Activated T-cell treated with anti-CD3 and anti-CD28 coated beads, Interleukin-2, amount 50 U/mL, for 72 hours (primary cell): Measurements from ENCODE around the gene GPR143. TPM values are rescaled to one million over a fixed set of nuclear protein-coding genes. Genes with fewer than 3 reads are reported as not detected.
"Not testable (repeated sequence)": the region's sequence is repeated elsewhere in the genome, so short reads cannot be mapped to it uniquely, and the experiment has no call there.

ENCODE experiments used
- ATAC-seq, 2 donors: fragments of 150-1000 bp; cut with Tn5 transposase; replicated peaks in 1 of 2; 2 replicates each; pipeline ENCODE4 v1.10.0; 2021; ENCODE audit warnings: moderate library complexity in 2 of 2, mild to moderate bottlenecking in 1 of 2
- DNase-seq, 2 donors: peaks; one replicate each; pipeline ENCODE4 v3.0.0; 2021 to 2022; ENCODE audit warnings: mixed read lengths in 1 of 2
- H3K27ac Mint-ChIP-seq: one replicate; pipeline ENCODE4 v1.8.0; 2022; ENCODE audit warnings: mild to moderate bottlenecking, moderate library complexity, mixed read lengths
- H3K27me3 Mint-ChIP-seq: one replicate; pipeline ENCODE4 v1.8.0; 2022; ENCODE audit warnings: low read depth, mixed read lengths
- H3K36me3 Mint-ChIP-seq, 2 donors: one replicate each; pipeline ENCODE4 v1.8.0; 2022; ENCODE audit warnings: mixed read lengths in 2 of 2, mild to moderate bottlenecking in 1 of 2; ENCODE audit not compliant: insufficient read depth in 2 of 2
- H3K4me1 Mint-ChIP-seq: one replicate; pipeline ENCODE4 v1.8.0; 2022; ENCODE audit warnings: low read depth, mixed read lengths
- H3K4me3 Mint-ChIP-seq, 2 donors: one replicate each; pipeline ENCODE4 v1.8.0; 2022; ENCODE audit warnings: mild to moderate bottlenecking in 2 of 2, mixed read lengths in 2 of 2, moderate library complexity in 2 of 2
- H3K9me3 Mint-ChIP-seq, 2 donors: one replicate each; pipeline ENCODE4 v1.8.0; 2022; ENCODE audit warnings: mixed read lengths in 2 of 2
- total RNA-seq, 2 donors: library from RNA; stranded (reverse); gene quantifications; one replicate each; pipeline ENCODE4 v1.2.3, GENCODE V29; 2022

GPR143 gene
- not detected for total RNA-seq

DNA sequence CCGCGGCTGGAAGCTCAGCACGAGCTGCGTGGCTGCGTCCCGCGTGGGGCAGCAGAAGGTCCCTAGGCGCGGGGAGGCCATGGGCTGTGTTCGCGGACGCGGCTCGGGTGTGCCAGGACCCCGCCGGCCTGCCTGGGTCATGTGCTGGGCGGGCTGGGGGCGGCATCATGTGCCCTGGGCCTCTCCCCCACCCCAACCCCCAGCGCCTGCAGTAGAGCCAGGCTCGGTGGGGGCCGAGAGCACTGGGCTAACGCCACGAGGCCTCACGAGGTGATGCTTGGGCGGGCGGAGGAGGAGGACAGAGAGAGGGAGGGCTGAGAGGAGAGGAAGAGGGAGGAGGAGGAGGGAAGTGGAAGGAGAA, at the start of gene GPR143:
GPR143 (minus strand) TSS at position 111 of the 361 bp plus-strand sequence; CDS start at position 81, 30 bp downstream.
- DNase-seq (no peak), ATAC-seq (no peak)
- Mint-ChIP-seq H3K27me3 (peaks cover 18% of the 10 kb centered on the region), H3K4me3 (no peak within 1 kb of the TSS), H3K27ac (no peak within 1 kb of the TSS), H3K9me3 (no peaks in the 10 kb centered on the region), H3K4me1 (no peaks in the 10 kb centered on the region), H3K36me3 (no peaks in the 10 kb centered on the region)

DNA sequence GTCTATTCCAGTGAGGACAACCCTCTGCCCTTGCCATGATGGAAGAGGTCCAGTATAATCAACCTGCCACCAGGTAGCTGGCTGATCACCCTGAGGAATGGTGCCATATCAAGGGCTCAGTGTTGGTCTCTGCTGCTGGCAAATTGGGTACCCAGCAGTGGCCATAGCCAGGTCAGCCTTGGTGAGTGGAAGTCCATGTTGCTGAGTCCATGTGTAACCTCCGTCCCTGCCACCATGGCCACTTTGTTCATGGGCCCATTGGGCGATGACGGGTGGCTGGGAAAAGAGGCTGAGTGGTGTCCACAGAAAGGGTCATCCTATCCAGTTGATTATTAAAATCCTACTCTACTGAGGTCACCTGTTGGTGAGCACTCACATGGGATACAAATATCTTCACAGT, 45.4 kb upstream of the GPR143 start:
- H3K27ac Mint-ChIP-seq, ATAC-seq, H3K4me3 Mint-ChIP-seq, H3K27me3 Mint-ChIP-seq, DNase-seq, H3K36me3 Mint-ChIP-seq, H3K4me1 Mint-ChIP-seq, H3K9me3 Mint-ChIP-seq: not testable (repeated sequence)

DNA sequence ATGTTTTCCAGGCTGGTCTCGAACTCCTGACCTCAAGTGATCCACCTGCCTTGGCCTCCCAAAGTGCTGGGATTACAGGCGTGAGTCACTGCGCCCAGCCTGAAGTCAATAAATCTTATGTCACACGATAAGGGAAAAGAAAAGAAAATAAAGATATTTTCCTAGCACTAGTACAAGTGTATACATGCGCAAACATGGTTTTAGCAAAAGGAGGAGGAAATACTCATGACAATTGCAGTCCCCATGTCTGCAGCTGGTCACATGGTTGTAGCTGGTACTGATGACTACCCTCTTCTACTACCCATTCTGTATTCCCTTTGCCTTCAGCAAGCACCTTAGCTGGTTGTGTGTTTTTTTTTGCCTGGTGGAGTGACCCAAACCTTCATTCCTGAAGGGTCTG, 44.2 kb upstream of the GPR143 start:
- H3K27ac Mint-ChIP-seq, DNase-seq, H3K4me3 Mint-ChIP-seq, ATAC-seq, H3K36me3 Mint-ChIP-seq, H3K9me3 Mint-ChIP-seq, H3K4me1 Mint-ChIP-seq, H3K27me3 Mint-ChIP-seq: not testable (repeated sequence)

DNA sequence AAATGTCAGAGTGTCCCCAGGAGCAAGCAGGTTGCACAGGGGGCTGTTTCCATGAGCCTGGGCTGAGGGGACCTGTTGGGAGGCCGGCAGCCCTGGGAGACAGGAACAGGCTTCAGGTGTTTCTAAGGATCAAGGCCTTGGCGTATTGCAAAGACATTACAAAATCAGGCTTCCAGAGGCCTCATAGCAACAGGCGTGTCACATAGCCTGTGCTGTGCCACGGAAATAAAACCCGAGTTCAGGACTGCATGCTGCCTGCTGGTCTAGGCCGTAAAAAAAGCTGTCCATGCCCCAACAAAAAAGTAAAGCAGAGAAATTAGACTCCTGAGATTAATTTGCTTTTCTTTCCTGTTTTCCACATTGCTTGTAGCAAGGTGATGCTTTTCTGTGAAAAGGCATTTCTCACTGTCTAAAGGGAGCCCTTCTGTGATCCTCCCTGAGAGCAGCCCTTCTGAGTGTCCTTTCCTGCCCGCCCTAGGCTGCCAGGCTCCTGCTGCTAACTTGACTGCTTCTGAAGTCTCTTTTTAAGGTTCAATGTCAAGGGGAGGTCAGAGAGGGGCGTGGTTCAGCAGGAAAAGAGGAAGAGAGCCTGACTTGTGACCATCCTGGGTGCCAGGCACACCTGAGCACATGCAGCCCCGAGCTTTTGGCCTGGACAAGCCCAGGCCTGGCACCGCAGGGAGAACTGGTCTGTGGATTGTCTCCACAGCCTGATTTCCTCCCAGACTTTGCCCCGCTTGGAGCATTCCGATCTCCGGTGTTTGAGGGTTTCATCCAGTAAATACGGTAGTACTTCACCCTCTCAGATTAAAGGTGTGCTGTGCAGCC, 41.9 kb upstream of the GPR143 start:
- DNase-seq, result no peak
- Mint-ChIP-seq H3K4me3 (no peak overlapping the region), H3K9me3 (peaks cover 0 to 2% of the 10 kb centered on the region in 2 donors), H3K36me3 (no peaks in the 10 kb centered on the region), H3K4me1 (no peaks in the 10 kb centered on the region), H3K27me3 (no peaks in the 10 kb centered on the region), H3K27ac (no peak overlapping the region)
- no peak for ATAC-seq

DNA sequence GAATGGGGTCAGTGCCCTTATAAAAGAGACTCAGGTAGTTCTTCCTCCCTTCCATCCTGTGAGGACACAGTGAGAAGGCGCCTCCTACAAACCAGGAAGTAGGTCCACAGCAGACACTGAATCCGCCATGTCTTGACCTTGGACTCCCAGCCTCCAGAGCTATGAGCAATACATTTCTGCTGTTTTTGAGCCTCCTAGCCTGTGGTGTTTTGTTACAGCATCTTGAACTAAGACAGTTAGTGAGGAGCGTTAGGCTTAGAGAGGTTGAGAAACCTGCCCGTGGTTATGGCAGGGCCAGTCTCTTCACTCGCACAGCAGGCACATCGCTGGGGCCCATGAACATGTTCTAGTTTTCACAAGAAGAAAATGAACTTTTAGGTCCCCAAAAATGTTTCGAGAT, 40.3 kb upstream of the GPR143 start:
- Mint-ChIP-seq H3K36me3 (peaks cover 0 to under 1% of the 10 kb centered on the region in 2 donors), H3K27ac (no peak overlapping the region), H3K4me3 (no peak overlapping the region), H3K4me1 (no peaks in the 10 kb centered on the region), H3K27me3 (peaks cover 1% of the 10 kb centered on the region), H3K9me3 (peaks cover 0 to 2% of the 10 kb centered on the region in 2 donors)
- no peak for ATAC-seq
- DNase-seq, result no peak

DNA sequence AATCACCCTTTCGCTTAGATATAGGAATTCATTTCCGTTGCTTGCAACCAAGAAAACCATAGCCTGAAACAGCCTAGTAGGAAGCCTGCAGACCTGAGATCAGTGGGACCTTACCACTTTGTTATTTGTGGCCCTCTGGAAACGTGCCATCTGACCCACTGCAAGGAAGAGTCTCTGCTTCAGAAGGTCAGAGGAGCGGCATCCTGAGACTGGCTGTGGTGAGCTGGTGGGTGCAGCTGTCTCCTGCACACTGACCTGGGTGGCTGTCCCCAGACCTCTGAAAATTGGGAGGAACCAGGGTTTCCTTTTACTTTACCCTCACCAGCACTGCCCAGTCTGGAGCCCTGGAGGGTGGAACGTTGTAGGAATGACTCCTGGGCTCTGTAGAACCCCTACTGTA, 38.8 kb upstream of the GPR143 start:
- H3K4me1 Mint-ChIP-seq, result no peaks in the 10 kb centered on the region
- H3K27ac Mint-ChIP-seq, result no peak overlapping the region
- H3K4me3 Mint-ChIP-seq, result no peak overlapping the region
- DNase-seq (no peak), ATAC-seq (no peak)
- H3K36me3 Mint-ChIP-seq, result peaks cover 6 to 8% of the 10 kb centered on the region in 2 donors
- peaks cover 7 to 9% of the 10 kb centered on the region in 2 donors for H3K9me3 Mint-ChIP-seq
- peaks cover 12% of the 10 kb centered on the region for H3K27me3 Mint-ChIP-seq

DNA sequence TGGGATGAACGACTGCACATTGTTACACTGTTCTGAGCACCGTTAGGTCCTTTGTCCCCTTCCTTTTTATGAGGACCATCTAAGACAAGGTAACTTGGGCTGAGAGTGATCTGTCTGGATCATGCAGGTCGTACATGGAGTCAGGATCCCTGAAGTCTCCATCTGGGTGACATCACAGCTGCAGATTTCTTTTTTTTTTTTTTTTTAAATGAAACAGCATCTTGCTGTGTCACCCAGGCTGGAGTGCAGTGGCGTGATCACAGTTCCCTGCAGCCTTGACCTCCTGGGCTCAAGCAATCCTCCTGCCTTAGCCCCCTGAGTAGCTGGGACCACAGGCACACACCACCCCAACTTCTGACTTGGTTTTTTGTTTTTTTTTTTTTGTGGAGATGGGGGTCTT, 37.1 kb upstream of the GPR143 start:
- no peak for ATAC-seq
- Mint-ChIP-seq H3K27ac (no peak overlapping the region), H3K4me3 (no peak overlapping the region), H3K27me3 (peaks cover 12% of the 10 kb centered on the region), H3K36me3 (peaks cover 6 to 9% of the 10 kb centered on the region in 2 donors), H3K4me1 (no peaks in the 10 kb centered on the region), H3K9me3 (peaks cover 7% of the 10 kb centered on the region in 2 donors)
- DNase-seq, result no peak

DNA sequence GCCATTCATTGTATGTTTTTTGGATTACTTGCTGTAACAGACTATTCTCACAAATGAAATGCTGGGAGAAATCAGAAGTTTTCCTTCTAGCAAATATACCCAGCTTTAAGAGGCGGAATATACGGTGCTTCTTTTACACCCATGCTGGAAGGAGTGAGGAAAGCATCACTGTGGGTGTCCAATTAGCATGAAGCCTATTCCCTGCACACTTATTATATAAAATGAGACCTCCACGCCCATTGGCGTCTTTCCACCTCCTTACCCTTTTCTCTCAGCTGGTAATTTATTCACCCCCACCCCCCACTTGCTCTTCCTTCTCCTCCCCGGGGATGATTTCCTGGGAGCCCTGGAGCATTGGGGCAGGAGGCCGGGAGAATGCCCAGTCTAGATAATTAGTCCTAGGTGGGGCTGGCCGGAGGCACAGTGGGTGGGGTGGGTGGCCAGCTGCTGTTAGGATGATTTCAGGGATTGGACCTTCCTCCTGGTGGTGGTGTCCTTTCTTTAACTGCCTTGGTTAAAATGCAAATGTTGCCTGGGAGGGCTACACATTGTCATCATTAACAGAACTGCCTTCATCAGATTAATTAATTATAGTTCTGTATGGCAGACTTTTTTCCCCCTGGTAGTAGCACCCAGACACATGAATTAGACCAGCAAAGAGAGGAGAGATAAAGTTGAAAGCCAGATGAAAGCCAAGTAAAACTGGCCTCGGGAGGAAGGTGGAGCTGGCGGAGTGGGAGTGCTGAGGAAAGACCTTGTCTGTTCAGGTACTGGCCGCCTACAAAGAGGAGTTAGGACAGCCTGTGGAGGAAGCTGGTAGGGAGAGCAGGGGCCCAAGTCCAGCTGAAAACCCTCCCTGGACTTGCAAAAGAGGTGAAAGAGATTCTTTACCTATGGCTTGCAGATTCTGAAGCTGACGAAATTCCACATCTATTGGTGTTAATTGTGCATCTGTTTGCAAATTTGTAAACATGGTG, 32.0 kb upstream of the GPR143 start:
- no peaks in the 10 kb centered on the region for H3K4me1 Mint-ChIP-seq
- H3K36me3 Mint-ChIP-seq, result peaks cover 9% of the 10 kb centered on the region in 2 donors
- peaks cover 9 to 14% of the 10 kb centered on the region in 2 donors for H3K9me3 Mint-ChIP-seq
- peaks cover 29% of the 10 kb centered on the region for H3K27me3 Mint-ChIP-seq
- DNase-seq, result no peak
- no peak overlapping the region for H3K4me3 Mint-ChIP-seq
- ATAC-seq, result no peak
- no peak overlapping the region for H3K27ac Mint-ChIP-seq

DNA sequence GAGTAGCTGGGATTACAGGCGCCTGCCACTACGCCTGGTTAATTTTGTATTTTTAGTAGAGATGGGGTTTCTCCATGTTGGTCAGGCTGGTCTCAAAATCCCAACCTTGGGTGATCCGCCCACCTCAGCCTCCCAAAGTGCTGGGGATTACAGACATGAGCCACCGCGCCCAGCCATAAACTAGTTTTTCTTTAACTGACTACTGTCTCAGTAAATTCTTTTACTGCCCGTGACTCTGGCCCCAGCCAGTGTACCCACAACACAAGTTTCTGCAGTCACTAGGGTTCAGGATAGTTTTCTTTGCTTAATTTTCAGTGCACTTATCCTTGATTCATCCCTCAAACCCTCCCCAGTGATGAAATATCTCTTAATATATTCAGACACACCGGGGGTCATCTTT, 28.8 kb upstream of the GPR143 start:
- peaks cover 3 to 8% of the 10 kb centered on the region in 2 donors for H3K9me3 Mint-ChIP-seq
- H3K27me3 Mint-ChIP-seq, result peaks cover 31% of the 10 kb centered on the region
- H3K4me3 Mint-ChIP-seq, result no peak overlapping the region
- no peak for ATAC-seq
- H3K4me1 Mint-ChIP-seq, result no peaks in the 10 kb centered on the region
- DNase-seq, result no peak
- no peak overlapping the region for H3K27ac Mint-ChIP-seq
- H3K36me3 Mint-ChIP-seq, result peaks cover under 1 to 3% of the 10 kb centered on the region in 2 donors

DNA sequence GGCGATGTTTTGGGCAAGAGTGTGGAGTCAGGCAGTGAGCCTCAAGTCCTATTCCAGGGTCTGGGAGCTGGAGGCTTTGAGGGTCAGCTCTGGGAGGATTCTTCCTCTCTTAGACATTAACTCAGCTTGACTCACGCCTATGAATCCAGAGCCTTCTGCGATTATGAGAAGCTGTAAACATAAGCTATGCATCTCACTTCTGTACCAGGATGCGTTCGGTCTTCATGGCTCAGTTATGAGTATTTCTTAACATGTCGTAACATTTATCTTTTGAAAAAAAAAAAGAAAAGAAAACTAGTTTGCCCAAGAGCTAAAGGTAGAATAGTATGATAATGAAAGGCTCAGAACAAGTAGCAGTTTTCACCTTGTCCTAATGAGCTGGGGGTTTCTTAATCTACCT, 25.2 kb upstream of the GPR143 start:
- H3K9me3 Mint-ChIP-seq, result peaks cover 2 to 7% of the 10 kb centered on the region in 2 donors
- H3K27me3 Mint-ChIP-seq, result peaks cover 56% of the 10 kb centered on the region
- H3K27ac Mint-ChIP-seq, result no peak overlapping the region
- no peak overlapping the region for H3K4me3 Mint-ChIP-seq
- ATAC-seq (no peak), DNase-seq (no peak)
- peaks cover 0 to 5% of the 10 kb centered on the region in 2 donors for H3K36me3 Mint-ChIP-seq
- no peaks in the 10 kb centered on the region for H3K4me1 Mint-ChIP-seq

DNA sequence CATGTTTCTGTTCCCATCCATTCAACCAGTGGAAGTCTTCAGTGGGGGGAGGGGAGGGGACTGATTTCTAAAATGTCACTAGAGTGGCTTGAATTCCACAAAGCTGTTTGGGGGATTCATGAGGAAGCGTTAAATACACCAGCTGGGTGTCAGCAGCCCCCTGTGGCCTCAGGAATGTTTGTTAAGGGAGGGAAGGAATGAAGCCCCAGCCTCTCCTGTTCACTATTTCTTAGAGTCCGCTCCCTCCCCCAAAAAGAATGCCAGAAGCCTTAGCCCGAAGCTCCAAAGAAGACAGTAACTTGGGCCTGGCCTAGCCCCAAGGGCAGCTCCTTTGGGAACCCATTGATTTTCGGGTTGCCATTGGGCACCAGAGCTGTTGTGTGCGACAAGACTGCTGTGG, 23.9 kb upstream of the GPR143 start:
- H3K27ac Mint-ChIP-seq, result no peak overlapping the region
- ATAC-seq (no peak), DNase-seq (no peak)
- H3K27me3 Mint-ChIP-seq, result peaks cover 52% of the 10 kb centered on the region
- peaks cover 0 to 2% of the 10 kb centered on the region in 2 donors for H3K36me3 Mint-ChIP-seq
- H3K4me1 Mint-ChIP-seq, result no peaks in the 10 kb centered on the region
- H3K9me3 Mint-ChIP-seq, result no peaks in the 10 kb centered on the region
- no peak overlapping the region for H3K4me3 Mint-ChIP-seq

DNA sequence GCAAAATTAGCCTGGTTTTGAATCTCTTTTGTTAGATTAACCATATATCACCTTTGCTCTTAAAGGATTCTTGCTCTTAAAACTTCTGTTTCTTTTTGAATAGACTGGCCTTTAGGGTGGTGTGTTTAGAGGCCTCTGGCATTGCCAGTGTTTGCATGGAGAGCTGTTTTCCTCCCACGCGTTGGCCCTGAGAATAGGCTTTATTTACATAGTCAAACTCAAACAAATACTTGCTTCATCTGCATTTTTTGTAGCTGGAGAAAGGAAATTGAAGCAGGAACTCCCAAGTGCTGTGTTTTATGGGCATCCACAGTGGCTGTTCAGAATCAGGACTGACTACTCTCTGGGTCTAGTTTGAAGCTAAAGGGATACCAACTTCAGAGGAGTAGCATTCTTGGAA, 23.3 kb upstream of the GPR143 start:
- no peaks in the 10 kb centered on the region for H3K4me1 Mint-ChIP-seq
- no peak for DNase-seq
- no peak overlapping the region for H3K27ac Mint-ChIP-seq
- ATAC-seq, result no peak
- H3K4me3 Mint-ChIP-seq, result no peak overlapping the region
- H3K9me3 Mint-ChIP-seq, result no peaks in the 10 kb centered on the region
- peaks cover 59% of the 10 kb centered on the region for H3K27me3 Mint-ChIP-seq
- H3K36me3 Mint-ChIP-seq, result peaks cover 0 to 2% of the 10 kb centered on the region in 2 donors
